ENCODE results near the gene DUSP6.
A peak's percentile ranks its signal among the peaks of the same experiment; 100 is the strongest.

The DUSP6 gene, protein sequence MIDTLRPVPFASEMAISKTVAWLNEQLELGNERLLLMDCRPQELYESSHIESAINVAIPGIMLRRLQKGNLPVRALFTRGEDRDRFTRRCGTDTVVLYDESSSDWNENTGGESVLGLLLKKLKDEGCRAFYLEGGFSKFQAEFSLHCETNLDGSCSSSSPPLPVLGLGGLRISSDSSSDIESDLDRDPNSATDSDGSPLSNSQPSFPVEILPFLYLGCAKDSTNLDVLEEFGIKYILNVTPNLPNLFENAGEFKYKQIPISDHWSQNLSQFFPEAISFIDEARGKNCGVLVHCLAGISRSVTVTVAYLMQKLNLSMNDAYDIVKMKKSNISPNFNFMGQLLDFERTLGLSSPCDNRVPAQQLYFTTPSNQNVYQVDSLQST

DNA sequence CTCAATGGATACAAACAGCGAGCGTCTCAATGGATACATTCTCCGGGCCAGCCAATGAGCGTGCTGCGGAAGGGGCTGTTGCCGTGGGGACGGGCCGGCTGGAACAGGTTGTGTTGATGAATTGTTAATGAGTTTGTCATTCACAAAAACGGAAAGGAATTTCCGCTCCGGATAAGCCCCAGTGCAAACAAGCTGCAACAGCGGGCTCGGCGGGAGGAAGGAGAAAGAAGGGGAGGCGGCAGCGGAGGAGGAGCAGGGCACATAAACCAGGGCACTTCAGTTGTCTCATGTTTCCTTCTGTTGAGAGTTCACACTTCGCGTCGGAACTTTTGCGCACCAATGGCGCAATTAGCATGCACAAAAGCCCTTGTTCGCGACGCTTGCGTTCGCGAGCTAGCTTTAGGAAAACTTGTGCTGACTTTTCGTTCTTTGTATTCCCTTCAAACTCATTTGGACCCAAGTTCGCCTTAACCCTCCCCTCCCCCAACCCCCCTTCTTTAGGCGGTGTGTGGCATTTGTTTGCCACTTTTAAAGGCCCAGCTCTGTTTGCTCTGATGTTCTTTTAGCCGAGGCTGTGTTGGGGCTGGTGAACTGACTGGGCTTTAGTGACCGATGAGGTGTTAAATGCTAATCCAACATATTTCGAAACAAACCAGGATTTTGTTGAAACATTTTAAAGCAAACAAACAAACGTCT, at the start of gene DUSP6:
TSS of gene DUSP6 (minus strand) at position 10 of the 696 bp plus-strand sequence. CDS start 462 bp downstream, outside the sequence.
- DNase-seq (ENCODE audit: low read depth in 2 of 2, low spot score in 1 of 2), result peak; percentile 58 to 63

DNA sequence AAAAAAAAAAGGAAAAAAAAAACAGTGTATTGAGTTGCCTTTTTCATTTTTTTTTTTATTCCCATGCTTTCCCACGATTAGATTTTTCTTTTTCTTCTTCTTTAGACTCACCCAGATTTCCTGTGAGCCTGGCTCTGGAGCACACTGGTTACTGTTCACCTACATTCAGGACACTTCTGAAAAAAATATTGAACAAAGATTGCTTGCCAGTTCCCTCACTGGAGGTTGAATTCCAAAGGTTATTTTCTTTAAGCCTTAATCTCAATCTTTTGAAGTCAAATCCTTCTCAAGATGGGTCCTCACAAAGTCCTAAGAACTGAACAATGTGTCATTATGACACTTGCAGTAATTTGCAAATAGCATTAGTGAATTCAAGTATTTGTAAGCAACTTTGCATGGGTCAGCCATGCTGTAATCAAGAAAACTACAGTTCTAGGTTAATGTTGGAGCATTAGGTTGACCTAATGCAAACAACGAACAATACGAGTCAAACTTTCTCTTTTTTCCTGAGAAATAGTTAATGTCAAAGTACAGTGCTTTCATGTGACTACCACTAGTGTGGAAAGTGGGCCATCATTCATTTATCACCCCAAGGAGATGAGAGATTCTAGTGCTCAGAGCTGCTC, 49.2 kb upstream of the DUSP6 start:
- DNase-seq (ENCODE audit: low read depth in 2 of 2, low spot score in 1 of 2), result no peak

DNA sequence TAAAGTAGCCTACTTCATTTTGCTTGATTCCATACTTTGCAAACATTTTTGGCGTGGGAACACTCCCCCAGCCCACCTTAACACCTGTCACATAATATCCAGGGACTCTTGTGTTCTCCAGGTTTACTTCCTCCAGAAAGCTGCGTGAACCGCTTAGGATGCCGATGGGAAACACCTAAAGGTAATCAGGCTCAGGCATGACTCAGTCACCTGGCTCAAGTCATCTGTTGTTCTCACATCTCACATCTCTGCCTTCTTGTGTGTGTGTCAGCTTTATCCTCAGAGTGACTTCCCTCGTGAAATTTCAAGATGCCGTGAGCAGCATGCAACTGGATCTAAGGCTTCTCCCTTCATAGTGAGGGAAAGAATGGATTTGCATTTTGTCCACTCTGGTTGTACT, 48.1 kb upstream of the DUSP6 start:
- no peak for DNase-seq (ENCODE audit: low read depth in 2 of 2, low spot score in 1 of 2)

DNA sequence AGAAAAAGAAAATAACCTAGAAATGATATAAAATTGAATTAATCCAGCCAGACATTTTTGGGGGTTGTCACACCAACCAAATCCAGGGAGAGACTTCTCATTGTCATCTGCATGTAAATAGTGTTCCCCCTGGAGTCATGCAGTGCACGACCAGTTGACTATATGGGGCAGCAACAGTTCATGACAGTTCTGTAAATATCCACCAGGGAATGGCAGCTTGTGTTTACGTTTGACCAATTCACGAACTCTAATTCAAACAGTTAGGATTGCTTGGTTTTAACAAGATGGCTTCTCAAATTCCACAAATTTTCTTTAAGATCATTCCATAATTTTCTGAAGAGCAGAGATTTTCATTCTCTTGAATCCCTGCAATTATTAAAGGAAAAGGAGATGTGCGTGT, 43.4 kb upstream of the DUSP6 start:
- DNase-seq (ENCODE audit: low read depth in 2 of 2, low spot score in 1 of 2), result no peak

DNA sequence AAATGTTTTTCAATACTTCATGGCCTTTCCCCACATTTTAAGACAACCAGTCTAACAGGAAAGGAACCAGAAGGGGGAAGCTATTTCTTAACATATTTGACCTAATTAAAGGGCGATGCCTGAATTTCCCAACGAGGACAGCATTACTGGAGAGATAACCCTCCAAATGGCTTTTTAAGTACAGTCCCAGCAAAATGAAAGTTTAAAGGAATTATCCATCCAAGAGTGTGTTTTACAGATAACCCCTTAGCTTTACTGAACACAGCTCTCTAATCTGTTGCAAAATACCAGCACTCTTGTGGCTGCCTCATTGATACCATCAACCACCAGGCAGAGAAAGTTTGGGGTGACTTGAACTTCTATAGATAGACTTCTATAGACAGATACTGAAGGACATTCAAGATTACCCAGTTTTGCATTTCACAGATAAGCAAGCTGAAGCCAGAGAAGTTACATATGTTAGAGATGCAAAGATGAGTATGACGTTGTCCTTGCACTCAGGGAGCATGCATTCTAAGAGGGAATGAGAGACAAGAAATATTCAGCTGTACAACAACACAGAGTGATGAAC, 41.3 kb upstream of the DUSP6 start:
- no peak for DNase-seq (ENCODE audit: low read depth in 2 of 2, low spot score in 1 of 2)

DNA sequence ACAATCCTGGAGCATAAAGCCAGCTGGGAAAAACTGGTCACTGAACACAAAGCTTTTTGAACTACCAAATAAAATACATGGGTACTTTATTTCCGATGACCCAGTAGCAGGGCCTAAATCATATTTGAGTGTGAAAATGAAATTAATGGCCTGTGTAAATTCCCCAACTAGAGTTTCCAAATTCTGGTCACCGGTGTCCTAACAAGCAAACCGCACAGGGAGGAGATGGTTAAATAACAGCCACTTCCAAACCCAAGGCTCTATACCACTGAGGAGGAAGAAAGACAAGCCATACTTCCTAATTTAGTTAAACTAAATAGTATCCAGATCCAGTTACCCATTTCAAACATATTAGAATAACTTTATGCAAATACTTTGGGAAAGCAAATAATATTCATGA, 40.1 kb upstream of the DUSP6 start:
- DNase-seq (ENCODE audit: low read depth in 2 of 2, low spot score in 1 of 2), result no peak

DNA sequence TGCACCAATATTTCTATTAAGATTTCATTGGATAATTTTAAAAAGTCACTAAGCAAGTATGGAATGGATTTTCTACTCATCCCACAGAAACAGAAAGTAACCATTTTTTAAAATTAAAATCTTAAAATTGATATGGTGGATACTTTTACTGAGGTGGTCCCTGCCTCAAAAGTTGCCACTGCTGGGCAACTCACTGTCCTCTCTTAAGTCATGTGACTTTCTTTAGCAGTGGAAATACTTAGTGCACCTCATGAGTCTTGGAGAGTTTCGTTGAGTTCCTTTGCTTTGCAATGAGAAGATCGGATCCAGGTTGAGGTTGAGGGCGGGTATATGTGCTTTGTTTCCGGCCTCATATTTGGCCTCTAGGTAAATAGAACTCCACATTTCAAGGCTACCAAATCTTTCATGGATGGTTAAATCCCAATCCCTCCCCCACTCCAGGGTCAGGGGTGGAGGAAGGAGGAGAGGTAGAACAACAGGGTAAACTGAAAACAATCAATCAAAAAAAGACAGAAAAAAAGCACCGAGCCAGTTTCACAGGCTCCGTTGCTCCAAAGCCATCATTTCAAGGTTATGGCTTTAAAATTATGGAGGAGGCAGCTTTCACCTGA, 39.5 kb upstream of the DUSP6 start:
- no peak for DNase-seq (ENCODE audit: low read depth in 2 of 2, low spot score in 1 of 2)

DNA sequence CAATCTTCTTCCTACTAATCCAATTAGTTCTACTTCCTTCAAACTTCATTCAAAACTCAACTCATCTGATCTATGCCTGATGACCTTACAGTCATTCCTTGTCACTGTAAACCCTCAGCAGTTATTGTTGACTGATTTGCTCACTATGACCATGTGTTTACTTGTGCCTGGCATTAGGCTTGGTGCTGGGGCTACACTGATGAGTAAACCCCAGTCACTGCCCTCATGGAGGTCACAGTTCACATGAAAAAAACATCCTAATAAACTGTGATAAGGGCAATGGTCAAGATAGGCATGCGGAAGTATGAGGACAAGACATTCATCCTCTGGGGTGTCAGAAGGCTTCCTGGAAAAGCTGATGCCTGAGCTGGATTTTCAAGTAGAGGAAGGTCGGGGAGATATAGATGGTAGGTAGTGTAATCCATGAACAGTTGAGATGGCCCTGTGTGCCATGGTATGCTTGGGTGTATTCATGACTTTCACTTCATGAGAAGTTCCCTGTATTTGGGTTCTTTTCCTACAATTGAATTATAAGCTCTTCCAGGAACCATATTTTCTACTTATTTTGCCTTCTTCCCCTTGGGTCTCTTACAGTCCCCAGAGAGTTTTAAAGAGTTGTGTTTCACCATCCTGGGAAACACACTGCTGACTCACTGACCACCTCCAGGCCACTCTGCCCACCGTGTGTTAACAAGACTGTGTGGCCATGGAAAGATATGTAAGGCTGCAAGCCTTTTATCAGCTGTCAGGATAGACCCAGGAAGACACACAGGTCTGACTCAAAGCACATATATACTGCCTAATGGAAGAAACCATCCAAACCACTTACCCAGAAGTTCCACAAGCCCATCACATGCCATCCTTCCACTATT, 38.7 kb upstream of the DUSP6 start:
- DNase-seq (ENCODE audit: low read depth in 2 of 2, low spot score in 1 of 2), result no peak

DNA sequence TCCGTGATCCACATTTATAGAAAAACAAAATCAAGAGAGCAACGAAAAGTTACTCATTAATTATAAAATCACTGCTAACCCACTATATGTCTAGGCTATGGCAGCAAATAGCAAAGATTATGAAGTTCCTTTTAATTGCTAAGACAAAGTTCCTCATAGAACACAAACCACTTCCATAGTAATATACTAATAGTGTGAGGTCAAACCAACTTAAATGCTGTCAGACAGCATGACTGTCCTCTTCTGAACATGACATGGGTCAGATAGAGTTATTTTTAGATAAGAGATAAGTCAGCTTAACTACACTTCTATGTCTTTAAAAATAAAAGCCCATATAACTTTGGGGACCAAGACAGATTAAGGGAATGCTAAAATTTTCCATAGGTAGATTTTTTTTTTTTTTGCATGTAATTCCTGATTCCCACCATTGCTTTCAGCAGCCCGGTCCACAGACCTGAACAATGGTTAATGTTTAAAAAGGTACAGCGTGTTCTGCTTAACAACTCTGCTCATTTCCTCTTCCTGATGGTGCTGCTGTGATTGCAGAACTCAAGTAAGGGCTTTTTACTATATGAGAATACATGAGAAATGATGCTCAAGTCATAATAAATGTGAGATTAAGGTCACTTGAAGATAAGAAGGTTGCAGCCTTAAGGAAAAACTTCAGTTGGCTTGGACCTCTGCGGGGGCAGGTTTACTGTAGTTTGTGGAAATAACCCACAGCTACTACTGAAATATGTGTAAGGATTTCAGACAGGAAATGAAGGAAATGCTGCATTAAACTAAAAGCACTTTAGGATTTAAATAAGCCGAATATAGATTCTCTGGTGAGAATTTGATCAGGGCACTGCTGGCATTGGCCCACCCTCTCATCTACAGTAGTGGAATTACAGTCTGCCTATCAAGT, 37.7 kb upstream of the DUSP6 start:
- no peak for DNase-seq (ENCODE audit: low read depth in 2 of 2, low spot score in 1 of 2)

DNA sequence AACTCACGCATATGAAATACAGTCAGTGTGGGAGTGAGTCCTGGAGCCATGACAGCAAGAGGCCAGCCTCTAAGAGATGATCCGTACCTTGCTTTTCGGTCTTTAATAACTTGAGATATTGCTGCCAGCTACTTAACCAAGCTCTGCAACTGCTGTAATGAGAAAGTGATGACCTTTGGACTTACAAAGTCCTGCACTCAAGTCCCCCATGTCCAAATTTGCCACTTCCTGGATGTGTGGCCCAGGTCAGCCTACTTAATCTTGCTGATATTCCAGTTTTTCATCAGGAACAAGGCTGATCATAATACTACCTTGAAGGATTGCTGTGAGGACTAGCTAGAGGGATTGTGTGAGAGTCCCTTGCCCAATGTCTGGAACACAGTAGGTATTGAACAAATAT, 33.8 kb upstream of the DUSP6 start:
- DNase-seq (ENCODE audit: low read depth in 2 of 2, low spot score in 1 of 2), result no peak

DNA sequence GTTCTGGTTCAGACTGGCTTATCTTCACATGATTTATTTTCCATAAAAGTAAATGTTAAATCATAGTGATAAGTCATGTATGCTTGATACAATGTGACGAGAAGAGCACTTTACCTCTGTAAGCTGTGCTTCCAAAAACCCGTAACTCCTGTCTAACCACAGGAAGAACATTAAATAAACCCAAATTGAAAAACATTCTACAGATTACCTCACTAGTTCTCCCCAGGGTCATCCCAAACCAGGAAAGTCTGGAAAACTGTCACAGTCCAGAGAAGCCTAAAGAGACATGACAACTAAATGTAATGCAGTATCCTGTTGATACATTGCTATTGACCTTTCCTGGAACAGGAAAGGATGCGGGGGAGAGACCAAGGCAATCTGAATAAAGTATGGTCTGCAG, 32.5 kb upstream of the DUSP6 start:
- DNase-seq (ENCODE audit: low read depth in 2 of 2, low spot score in 1 of 2), result no peak

DNA sequence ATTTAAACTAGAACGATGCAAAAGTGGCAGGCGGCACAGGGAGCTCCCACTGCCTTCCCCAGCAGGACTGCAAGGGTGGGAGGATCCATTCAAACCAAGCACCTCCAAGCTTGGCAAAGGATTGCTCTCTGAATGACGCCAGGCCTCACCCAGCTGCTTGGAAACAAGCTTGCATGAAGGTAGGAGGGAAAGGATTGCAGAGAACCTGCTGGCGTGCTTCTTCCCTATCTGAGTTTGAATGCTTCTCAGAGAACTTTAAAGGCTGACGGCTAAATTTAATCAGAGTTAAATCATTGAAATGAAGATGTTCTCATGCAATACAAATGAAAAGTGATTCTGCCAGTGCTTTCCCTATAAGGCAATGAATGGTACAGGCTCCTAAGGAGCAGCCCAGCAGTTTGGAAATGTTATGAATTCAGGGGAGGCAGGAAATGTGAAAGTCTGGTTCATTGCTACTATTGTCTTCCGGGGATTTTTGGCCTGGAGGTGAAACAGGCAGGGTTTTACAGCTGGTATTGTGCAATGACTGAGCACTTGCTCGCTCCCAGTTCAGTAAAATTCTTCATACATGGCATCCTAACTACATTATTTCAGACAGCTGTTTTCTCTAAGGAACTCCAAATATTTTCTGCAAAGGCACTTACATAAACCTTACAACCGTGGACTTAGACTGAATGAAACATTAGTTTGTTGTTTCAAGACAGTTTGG, 31.9 kb upstream of the DUSP6 start:
- DNase-seq (ENCODE audit: low read depth in 2 of 2, low spot score in 1 of 2), result no peak

DNA sequence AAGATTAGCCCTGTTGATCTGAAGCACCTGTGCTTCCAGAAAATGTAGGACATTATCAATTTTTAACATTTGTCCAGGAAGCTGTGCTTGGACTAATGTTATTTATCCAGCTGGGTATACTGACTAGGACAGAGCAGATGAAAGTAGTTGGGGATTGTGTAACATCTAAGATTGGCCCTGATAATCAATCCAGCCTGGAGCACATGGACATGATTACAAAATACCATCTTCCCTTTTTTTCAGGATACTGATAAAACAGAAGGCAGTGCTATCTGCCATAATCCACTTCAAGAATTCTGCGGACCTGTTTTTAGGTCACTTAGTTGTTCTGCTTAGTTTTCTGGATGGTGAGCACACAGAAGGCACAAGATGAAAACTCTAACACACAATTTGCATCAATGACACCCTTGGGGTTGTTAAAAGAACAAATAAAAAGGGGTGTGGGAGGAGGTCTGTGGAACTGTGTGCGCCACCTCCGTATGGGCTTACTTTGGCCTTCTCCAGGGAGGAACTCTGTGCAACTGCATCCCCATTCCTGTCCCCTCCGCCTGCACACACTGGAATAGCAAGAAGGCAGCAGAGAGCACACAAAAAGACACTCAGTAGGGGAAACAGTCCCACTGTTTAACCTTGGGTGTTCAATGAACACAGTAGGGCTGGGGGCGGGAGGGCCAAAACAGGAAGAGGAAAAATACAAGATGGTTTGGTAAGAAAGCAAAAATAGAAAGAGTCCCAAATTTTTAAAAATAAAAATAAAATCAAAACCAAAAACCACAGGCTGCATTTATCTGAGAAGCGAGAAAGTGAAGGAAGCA, 31.1 kb upstream of the DUSP6 start:
- DNase-seq (ENCODE audit: low read depth in 2 of 2, low spot score in 1 of 2), result no peak

DNA sequence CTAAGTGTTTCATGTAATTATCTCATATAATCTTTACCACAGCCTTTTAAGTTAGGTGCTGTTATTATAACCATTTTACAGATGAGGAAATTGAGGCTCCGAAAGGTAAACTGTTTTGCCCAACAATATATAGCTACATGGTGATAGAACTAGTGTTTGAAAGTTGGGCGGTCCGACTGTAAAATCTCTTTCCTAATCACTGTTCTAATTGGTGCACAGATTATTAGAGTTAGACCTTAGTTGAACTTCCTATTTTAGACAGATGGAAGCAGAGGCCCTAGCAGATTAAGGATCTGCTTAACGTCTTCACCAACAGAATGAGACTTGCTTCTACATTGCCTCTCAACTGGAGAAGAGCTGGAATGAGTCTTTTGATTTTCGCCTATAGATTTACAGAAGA, 30.0 kb upstream of the DUSP6 start:
- DNase-seq (ENCODE audit: low read depth in 2 of 2, low spot score in 1 of 2), result no peak

DNA sequence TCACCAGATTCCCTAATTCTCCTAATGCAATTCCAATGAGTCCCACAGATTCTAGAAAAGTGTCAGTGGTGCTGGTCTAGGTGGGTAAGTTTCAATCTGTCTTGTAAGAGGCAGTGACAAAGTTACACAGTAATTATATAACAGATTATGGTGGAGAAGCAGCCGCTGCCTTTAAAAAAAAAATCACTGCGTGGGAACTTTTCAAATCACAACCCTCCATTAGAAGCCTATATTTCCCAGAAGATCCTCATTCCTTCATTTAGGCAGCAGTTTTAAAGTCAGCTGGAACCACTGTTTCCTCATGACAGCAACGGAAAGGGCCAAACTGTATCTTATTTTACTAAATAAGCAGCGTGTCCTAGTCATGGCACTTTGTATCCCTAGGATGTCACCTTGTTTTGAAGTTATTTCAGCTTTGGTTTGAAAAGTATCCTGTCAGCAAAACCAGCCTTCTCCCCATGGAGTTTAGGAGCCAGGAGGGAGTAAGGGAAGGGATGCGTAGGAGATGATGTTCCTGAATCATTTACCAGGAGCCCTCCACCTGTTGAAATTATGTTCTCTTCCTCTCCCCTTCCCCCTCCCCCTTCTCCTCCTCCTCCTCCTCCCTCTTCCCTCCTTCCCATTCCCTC, 27.7 kb upstream of the DUSP6 start:
- no peak for DNase-seq (ENCODE audit: low read depth in 2 of 2, low spot score in 1 of 2)

DNA sequence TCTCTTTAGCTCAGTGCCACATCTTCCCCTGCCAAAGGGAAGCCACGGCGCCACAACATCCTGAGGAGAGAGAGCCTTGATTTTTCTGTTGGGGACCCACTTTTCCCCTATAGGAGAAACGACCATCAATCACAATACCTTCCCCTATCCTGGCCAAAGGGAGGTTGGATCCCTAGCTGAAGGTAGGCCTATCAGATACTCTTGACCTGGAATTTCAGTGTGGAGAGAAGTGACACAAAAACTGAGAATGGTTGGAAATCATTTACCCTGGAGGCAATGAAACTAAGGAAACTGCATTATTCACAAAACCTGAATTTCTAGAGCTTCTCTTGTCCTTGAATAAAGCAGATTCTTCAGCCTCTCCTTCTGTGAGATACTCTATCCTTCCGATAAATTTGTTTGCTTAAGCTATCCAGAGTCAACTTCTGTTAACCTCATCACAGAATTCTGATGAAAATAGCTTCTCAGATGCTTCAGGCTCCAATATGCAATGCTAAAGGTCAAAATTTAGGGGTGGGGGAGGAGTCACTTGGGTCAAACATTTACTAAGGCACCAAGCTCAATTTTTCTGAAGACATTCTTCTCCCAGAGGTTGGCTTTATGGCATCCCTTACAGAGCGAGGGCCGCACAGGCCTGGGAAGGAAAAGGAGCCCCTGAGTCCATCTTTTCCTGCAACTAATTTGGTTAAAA, 27.0 kb upstream of the DUSP6 start:
- DNase-seq (ENCODE audit: low read depth in 2 of 2, low spot score in 1 of 2), result no peak

DNA sequence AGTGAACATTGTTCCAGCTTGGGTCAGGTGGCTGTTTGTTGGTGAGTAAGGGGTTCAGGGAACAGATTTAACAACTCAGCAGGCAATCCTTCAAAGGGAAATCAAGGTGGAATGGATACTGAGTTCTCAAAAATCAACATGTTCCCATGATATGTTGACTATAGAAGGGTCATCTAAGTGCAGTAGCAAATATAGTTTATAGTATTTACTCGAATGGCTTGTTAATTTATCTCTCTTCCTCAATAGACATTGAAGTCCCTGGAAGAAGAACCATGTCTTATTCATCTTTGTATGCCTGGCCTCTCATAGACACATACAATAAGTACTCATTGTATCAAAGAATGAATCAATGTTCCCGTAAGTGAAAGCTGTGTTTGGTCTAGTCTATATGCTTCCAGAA, 24.5 kb upstream of the DUSP6 start:
- no peak for DNase-seq (ENCODE audit: low read depth in 2 of 2, low spot score in 1 of 2)
